ENCODE results near the gene PPM1H.

PPM1H gene

GRCh38 chr12:62934799-62935674 is at the start of gene PPM1H:
Gene PPM1H (minus strand): TSS chr12:62935150. CDS start chr12:62934736, 414 bp downstream.
- Histone ChIP-seq H4K20me1 (ENCODE audit: insufficient read depth, low read length) (no peaks in the 10 kb centered on the region), H3K9ac (ENCODE audit: low read length) (peak within 1 kb of the TSS; percentile 55; the same call in 1 of the 2 replicates), H3K4me2 (ENCODE audit: low read length) (peak within 1 kb of the TSS; percentile 73), H3K27me3 (ENCODE audit: insufficient read depth, low read length) (no peaks in the 10 kb centered on the region), H2AFZ (ENCODE audit: low read length) (no peak within 1 kb of the TSS), H3K79me2 (ENCODE audit: insufficient read depth, low read length) (no peaks in the 10 kb centered on the region), H3F3A (ENCODE audit: insufficient read depth, low read length) (no peaks in the 10 kb centered on the region), H3K4me1 (ENCODE audit: insufficient read depth, low read length, severe bottlenecking) (peaks cover 10% of the 10 kb centered on the region), H3K27ac (ENCODE audit: low read depth, low read length, poor library complexity, severe bottlenecking) (no peak within 1 kb of the TSS), H3K4me3 (ENCODE audit: low read depth, low read length, poor library complexity, severe bottlenecking) (peak within 1 kb of the TSS; percentile 62), H3K36me3 (ENCODE audit: insufficient read depth, low read length) (no peaks in the 10 kb centered on the region), H3K9me2 (ENCODE audit: low read depth, low read length) (no peaks in the 10 kb centered on the region), H3K9me3 (ENCODE audit: low read length) (no peaks in the 10 kb centered on the region)
- peak; percentile 64 for TF ChIP-seq CTCF (IDR thresholded peaks at IDR 0.05; ENCODE audit: low read length)
- TF ChIP-seq EZH2 (IDR thresholded peaks at IDR 0.05; ENCODE audit: borderline replicate concordance, low read length): no peak

GRCh38 chr12:62983594-62983993 is 48.6 kb upstream of the PPM1H start:
- Histone ChIP-seq H3K4me2 (ENCODE audit: low read length) (no peak overlapping the region), H3K36me3 (ENCODE audit: insufficient read depth, low read length) (no peaks in the 10 kb centered on the region), H3K9me3 (ENCODE audit: low read length) (no peaks in the 10 kb centered on the region), H4K20me1 (ENCODE audit: insufficient read depth, low read length) (no peaks in the 10 kb centered on the region), H3K9ac (ENCODE audit: low read length) (no peak overlapping the region), H3K9me2 (ENCODE audit: low read depth, low read length) (no peaks in the 10 kb centered on the region), H3K79me2 (ENCODE audit: insufficient read depth, low read length) (no peaks in the 10 kb centered on the region), H2AFZ (ENCODE audit: low read length) (no peak overlapping the region), H3K4me1 (ENCODE audit: insufficient read depth, low read length, severe bottlenecking) (no peaks in the 10 kb centered on the region), H3K27ac (ENCODE audit: low read depth, low read length, poor library complexity, severe bottlenecking) (no peak overlapping the region), H3K4me3 (ENCODE audit: low read depth, low read length, poor library complexity, severe bottlenecking) (no peak overlapping the region), H3F3A (ENCODE audit: insufficient read depth, low read length) (no peaks in the 10 kb centered on the region), H3K27me3 (ENCODE audit: insufficient read depth, low read length) (no peaks in the 10 kb centered on the region)
- TF ChIP-seq EZH2 (IDR thresholded peaks at IDR 0.05; ENCODE audit: borderline replicate concordance, low read length): no peak
- TF ChIP-seq CTCF (IDR thresholded peaks at IDR 0.05; ENCODE audit: low read length): peak; percentile 37; the same call in 1 of the 2 replicates

GRCh38 chr12:62978768-62979167 is 43.8 kb upstream of the PPM1H start:
- Histone ChIP-seq H3K4me2 (ENCODE audit: low read length) (no peak overlapping the region), H3F3A (ENCODE audit: insufficient read depth, low read length) (no peaks in the 10 kb centered on the region), H4K20me1 (ENCODE audit: insufficient read depth, low read length) (no peaks in the 10 kb centered on the region), H3K27ac (ENCODE audit: low read depth, low read length, poor library complexity, severe bottlenecking) (no peak overlapping the region), H3K27me3 (ENCODE audit: insufficient read depth, low read length) (no peaks in the 10 kb centered on the region), H2AFZ (ENCODE audit: low read length) (no peak overlapping the region), H3K9me3 (ENCODE audit: low read length) (no peaks in the 10 kb centered on the region), H3K4me1 (ENCODE audit: insufficient read depth, low read length, severe bottlenecking) (no peaks in the 10 kb centered on the region), H3K9ac (ENCODE audit: low read length) (no peak overlapping the region), H3K79me2 (ENCODE audit: insufficient read depth, low read length) (no peaks in the 10 kb centered on the region), H3K36me3 (ENCODE audit: insufficient read depth, low read length) (no peaks in the 10 kb centered on the region), H3K9me2 (ENCODE audit: low read depth, low read length) (no peaks in the 10 kb centered on the region), H3K4me3 (ENCODE audit: low read depth, low read length, poor library complexity, severe bottlenecking) (no peak overlapping the region)
- no peak for TF ChIP-seq CTCF (IDR thresholded peaks at IDR 0.05; ENCODE audit: low read length)
- no peak for TF ChIP-seq EZH2 (IDR thresholded peaks at IDR 0.05; ENCODE audit: borderline replicate concordance, low read length)

Data from OCI-LY1 (cell line).